GM19035 (cell line): Measurements from ENCODE around the gene NRXN3.

ENCODE experiments used
- ATAC-seq: cut with Tn5 transposase; IDR thresholded peaks from one replicate; pipeline ENCODE4 v1.9.1; 2021; ENCODE audit not compliant: unreplicated experiment

The NRXN3 gene

GRCh38 chr14:79702197-79702596 is 1532.0 kb downstream of the NRXN3 start:
- no peak for ATAC-seq

GRCh38 chr14:79703209-79703608 is 1533.0 kb downstream of the NRXN3 start:
- no peak for ATAC-seq

- no peak for ATAC-seq
Measured at GRCh38 chr14:79704041-79704807, 1534.1 kb downstream of the NRXN3 start.

GRCh38 chr14:79705126-79705894 is 1535.1 kb downstream of the NRXN3 start:
- no peak for ATAC-seq

GRCh38 chr14:79706382-79706781 is 1536.2 kb downstream of the NRXN3 start:
- ATAC-seq, result no peak

- ATAC-seq, result no peak
Measured at GRCh38 chr14:79708426-79709388, 1538.5 kb downstream of the NRXN3 start.

- ATAC-seq, result no peak
Measured at GRCh38 chr14:79709573-79709972, 1539.4 kb downstream of the NRXN3 start.

GRCh38 chr14:79712302-79712950 is 1542.3 kb downstream of the NRXN3 start:
- ATAC-seq, result no peak

- ATAC-seq, result no peak
Measured at GRCh38 chr14:79721399-79722084, 1551.4 kb downstream of the NRXN3 start.

- no peak for ATAC-seq
Measured at GRCh38 chr14:79724934-79725717, 1555.0 kb downstream of the NRXN3 start.

- ATAC-seq, result no peak
Measured at GRCh38 chr14:79727900-79728299, 1557.7 kb downstream of the NRXN3 start.

GRCh38 chr14:79728331-79728730 is 1558.2 kb downstream of the NRXN3 start:
- no peak for ATAC-seq

- ATAC-seq, result no peak
Measured at GRCh38 chr14:79729731-79730130, 1559.6 kb downstream of the NRXN3 start.

- ATAC-seq, result no peak
Measured at GRCh38 chr14:79730196-79730595, 1560.0 kb downstream of the NRXN3 start.

- ATAC-seq, result no peak
Measured at GRCh38 chr14:79730953-79731352, 1560.8 kb downstream of the NRXN3 start.

- ATAC-seq, result no peak
Measured at GRCh38 chr14:79732911-79733655, 1562.9 kb downstream of the NRXN3 start.

- no peak for ATAC-seq
Measured at GRCh38 chr14:79734151-79734550, 1564.0 kb downstream of the NRXN3 start.

GRCh38 chr14:79734656-79735055 is 1564.5 kb downstream of the NRXN3 start:
- no peak for ATAC-seq

- no peak for ATAC-seq
Measured at GRCh38 chr14:79735121-79735520, 1564.9 kb downstream of the NRXN3 start.
